GM04503 (cell line): ENCODE results near the gene COQ6.
A peak's percentile ranks its signal among the peaks of the same experiment; 100 is the strongest.
"Not testable (repeated sequence)": the region's sequence is repeated elsewhere in the genome, so short reads cannot be mapped to it uniquely, and the experiment has no call there.

Experiments
- DNase-seq: peaks from one replicate; pipeline ENCODE4 v3.0.0-alpha.2; 2012; ENCODE audit warnings: low read depth

Gene COQ6

GRCh38 chr14:73949752-73950734 lies at the start of gene COQ6, which contains the start of gene FAM161B:
COQ6 (plus strand) TSS chr14:73950302; CDS start chr14:73950333, 31 bp downstream.
FAM161B (minus strand) TSS chr14:73950094; CDS start chr14:73950026, 68 bp downstream.
- DNase-seq, result peak; percentile 92

GRCh38 chr14:73903028-73903427 lies 47.1 kb upstream of the COQ6 start:
- no peak for DNase-seq

GRCh38 chr14:73909681-73910080 lies 40.4 kb upstream of the COQ6 start:
- no peak for DNase-seq

- no peak for DNase-seq
These were observed 36.8 kb upstream of the COQ6 start for GRCh38 chr14:73913256-73913655.

GRCh38 chr14:73916324-73916723 lies 33.8 kb upstream of the COQ6 start:
- no peak for DNase-seq

- DNase-seq, result not testable (repeated sequence)
These were observed 30.6 kb upstream of the COQ6 start for GRCh38 chr14:73919457-73919856.

- no peak for DNase-seq
These were observed 25.8 kb upstream of the COQ6 start for GRCh38 chr14:73924337-73924736.

GRCh38 chr14:73935666-73936065 lies 14.4 kb upstream of the COQ6 start:
- no peak for DNase-seq

- DNase-seq, result no peak
These were observed 13.6 kb upstream of the COQ6 start for GRCh38 chr14:73936548-73936947.

- no peak for DNase-seq
These were observed 13.1 kb upstream of the COQ6 start for GRCh38 chr14:73937012-73937411.

GRCh38 chr14:73942180-73942579 lies 7.9 kb upstream of the COQ6 start:
- no peak for DNase-seq

- DNase-seq, result peak; percentile 57
These were observed 7.0 kb upstream of the COQ6 start for GRCh38 chr14:73943083-73943482.

- no peak for DNase-seq
These were observed 5.5 kb upstream of the COQ6 start for GRCh38 chr14:73944432-73945158.

GRCh38 chr14:73945159-73945670 lies 4.9 kb upstream of the COQ6 start:
- DNase-seq, result no peak

GRCh38 chr14:73953731-73954130 lies 3.6 kb downstream of the COQ6 start:
- peak; percentile 6 for DNase-seq

- no peak for DNase-seq
These were observed 5.6 kb downstream of the COQ6 start for GRCh38 chr14:73955674-73956073.

GRCh38 chr14:73958591-73958990 lies 8.5 kb downstream of the COQ6 start:
- DNase-seq, result no peak

GRCh38 chr14:73961192-73961591 lies 11.1 kb downstream of the COQ6 start:
- no peak for DNase-seq

- DNase-seq, result no peak
These were observed 15.1 kb downstream of the COQ6 start for GRCh38 chr14:73965216-73965615.

- no peak for DNase-seq
These were observed 18.8 kb downstream of the COQ6 start for GRCh38 chr14:73968885-73969284.

GRCh38 chr14:73973497-73973896 lies 23.4 kb downstream of the COQ6 start:
- DNase-seq, result no peak

GRCh38 chr14:73976125-73976524 lies 26.0 kb downstream of the COQ6 start:
- no peak for DNase-seq

- no peak for DNase-seq
These were observed 27.8 kb downstream of the COQ6 start for GRCh38 chr14:73977896-73978295.
